Thoracic aorta (tissue), 2 donors: ENCODE results near the gene DYNLT2. TPM values are rescaled to one million over a fixed set of nuclear protein-coding genes. Genes with fewer than 3 reads are reported as not detected.
"Not testable (repeated sequence)": the region's sequence is repeated elsewhere in the genome, so short reads cannot be mapped to it uniquely, and the experiment has no call there.

ENCODE experiments used
- ATAC-seq: fragments of 150-250 bp; one replicate; pipeline ENCODE4 v1.8.0; 2017; ENCODE audit warnings: low read depth; ENCODE audit not compliant: insufficient number of reproducible peaks, low FRiP score
- DNase-seq: peaks from one replicate; pipeline ENCODE4 v3.0.0-alpha.2; 2020; ENCODE audit warnings: low spot score
- H3K27ac ChIP-seq, 2 donors: fragments of 200-600 bp; sonication (generic); 1 replicate in 1 of 2; 2 replicates in 1 of 2; pipeline ENCODE4 v1.5.1; 2016; ENCODE audit warnings: mild to moderate bottlenecking in 2 of 2, moderate library complexity in 2 of 2
- H3K27me3 ChIP-seq: fragments of 200-600 bp; sonication (generic); replicated peaks from 2 replicates; pipeline ENCODE4 v1.6.0; 2016; ENCODE audit warnings: mild to moderate bottlenecking; ENCODE audit not compliant: insufficient read depth
- H3K36me3 ChIP-seq: fragments of 200-600 bp; sonication (generic); one replicate; pipeline ENCODE4 v1.5.1; 2016
- H3K4me1 ChIP-seq, 2 donors: fragments of 200-600 bp; sonication (generic); 1 replicate in 1 of 2; 2 replicates in 1 of 2; pipeline versions ENCODE4 v1.5.1 to v1.6.0; 2016; ENCODE audit warnings: low read depth in 2 of 2, mild to moderate bottlenecking in 1 of 2; ENCODE audit not compliant: control insufficient read depth in 1 of 2
- H3K4me3 ChIP-seq: fragments of 200-600 bp; sonication (generic); 2 replicates; pipeline ENCODE4 v1.5.1; 2016; ENCODE audit warnings: mild to moderate bottlenecking
- H3K9me3 ChIP-seq: fragments of 200-600 bp; sonication (generic); 2 replicates; pipeline ENCODE4 v1.5.1; 2016
- CTCF ChIP-seq: fragments of 200-600 bp; sonication (generic); IDR thresholded peaks from one replicate; pipeline ENCODE4 v1.5.1; 2019; ENCODE audit warnings: antibody characterized with exemption
- total RNA-seq, 2 donors: library from RNA; depleted of rRNA; stranded (reverse); fragments of >200 nt; gene quantifications; one replicate each; pipeline versions ENCODE4 v1.1.0 to v1.2.3, GENCODE V29; 2016

Gene DYNLT2
- total RNA-seq, 2 donors from 2014 or later = 0.95 to 3.0 TPM

- H3K27me3 ChIP-seq = no peaks in the 10 kb centered on the region
- no peak overlapping the region for H3K4me3 ChIP-seq
- no peak for ATAC-seq
- peaks cover 40% of the 10 kb centered on the region for H3K36me3 ChIP-seq
- no peaks in the 10 kb centered on the region for H3K4me1 ChIP-seq
- H3K9me3 ChIP-seq = no peaks in the 10 kb centered on the region
- no peak for TF ChIP-seq CTCF
- no peak overlapping the region for H3K27ac ChIP-seq
- no peak for DNase-seq
Observed at GRCh38 chr6:169766921-169767736, 15.8 kb upstream of the DYNLT2 start.

- Histone ChIP-seq H3K4me3 (no peak overlapping the region), H3K9me3 (no peaks in the 10 kb centered on the region), H3K27ac (no peak overlapping the region), H3K27me3 (no peaks in the 10 kb centered on the region), H3K4me1 (no peaks in the 10 kb centered on the region), H3K36me3 (peaks cover 44% of the 10 kb centered on the region)
- DNase-seq = no peak
- no peak for TF ChIP-seq CTCF
- no peak for ATAC-seq
Observed at GRCh38 chr6:169766232-169766631, 14.9 kb upstream of the DYNLT2 start.

- H3K27ac ChIP-seq, ATAC-seq, DNase-seq, H3K27me3 ChIP-seq, H3K4me1 ChIP-seq, H3K9me3 ChIP-seq, H3K4me3 ChIP-seq: not testable (repeated sequence)
- peaks cover 44% of the 10 kb centered on the region for H3K36me3 ChIP-seq
Observed at GRCh38 chr6:169765789-169766188, 14.4 kb upstream of the DYNLT2 start.

- Histone ChIP-seq H3K27ac (no peak overlapping the region), H3K36me3 (peaks cover 54% of the 10 kb centered on the region), H3K4me1 (no peaks in the 10 kb centered on the region), H3K4me3 (no peak overlapping the region), H3K27me3 (no peaks in the 10 kb centered on the region), H3K9me3 (no peaks in the 10 kb centered on the region)
- no peak for TF ChIP-seq CTCF
- no peak for ATAC-seq
- DNase-seq = no peak
Observed at GRCh38 chr6:169763881-169764280, 12.5 kb upstream of the DYNLT2 start.

GRCh38 chr6:169763308-169763707, 11.9 kb upstream of the DYNLT2 start:
- Histone ChIP-seq H3K36me3 (peaks cover 50% of the 10 kb centered on the region), H3K4me3 (no peak overlapping the region), H3K27ac (no peak overlapping the region), H3K4me1 (no peaks in the 10 kb centered on the region), H3K27me3 (no peaks in the 10 kb centered on the region), H3K9me3 (no peaks in the 10 kb centered on the region)
- ATAC-seq = no peak
- TF ChIP-seq CTCF = no peak
- no peak for DNase-seq
